Activated CD4-positive, CD25-positive, alpha-beta regulatory T cell treated with anti-CD3 and anti-CD28 coated beads, Interleukin-2, amount 50 U/mL, for 72 hours (primary cell): Measurements from ENCODE around the gene CELF2.

Experiments
- DNase-seq: peaks from one replicate; pipeline ENCODE4 v3.0.0; 2021

The CELF2 gene

GRCh38 chr10:11284291-11285085 is 266.8 kb downstream of the CELF2 start:
- no peak for DNase-seq

DNA sequence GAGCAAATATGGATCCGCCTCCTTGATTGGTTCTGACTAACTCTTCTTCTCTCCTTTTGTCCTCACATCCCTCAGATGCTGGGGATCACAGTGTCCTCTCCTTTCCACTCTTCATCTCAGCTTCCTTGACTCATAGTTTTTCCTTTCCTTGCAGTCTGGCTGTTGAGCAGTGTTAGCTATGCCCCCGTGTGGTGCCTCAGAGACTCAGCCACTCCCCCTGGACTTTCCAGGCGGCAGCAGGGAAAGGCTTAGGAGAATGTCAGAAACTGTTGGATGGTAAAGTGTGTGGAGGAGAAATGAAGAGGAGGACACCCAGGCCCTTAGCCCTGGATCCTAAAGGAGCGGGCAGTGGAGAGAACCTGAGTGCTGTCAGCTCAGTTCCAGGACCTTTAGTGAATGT is 267.5 kb downstream of the CELF2 start:
- no peak for DNase-seq

DNA sequence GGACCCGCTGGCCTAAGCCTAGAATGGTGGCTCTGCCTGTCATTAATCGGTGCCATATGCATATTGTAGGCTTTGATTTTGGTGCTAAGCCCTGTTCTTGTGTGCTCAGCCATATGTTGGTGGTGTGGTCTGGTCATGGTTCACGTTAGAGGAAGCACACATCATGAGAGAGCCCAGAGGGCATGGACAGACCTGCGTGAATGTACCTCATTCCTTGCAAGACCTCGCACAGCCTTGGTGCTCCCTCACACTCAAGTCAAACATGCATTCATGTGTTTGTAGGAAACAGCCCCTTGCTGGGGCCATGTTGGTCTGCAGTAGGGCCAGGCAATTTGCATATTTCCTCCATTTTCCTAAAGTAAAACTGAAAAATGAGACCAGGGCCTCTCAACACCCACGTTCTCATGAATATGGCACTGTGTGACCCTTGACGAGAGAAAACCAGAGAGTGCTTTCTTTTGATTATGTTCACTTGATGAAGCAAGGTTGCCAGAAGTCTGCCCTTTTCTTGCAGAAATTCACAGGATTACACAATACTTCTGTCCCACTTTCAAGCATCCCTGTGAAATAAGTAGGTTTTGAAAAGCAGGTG is 268.7 kb downstream of the CELF2 start:
- no peak for DNase-seq

GRCh38 chr10:11288302-11288701 is 270.6 kb downstream of the CELF2 start:
- no peak for DNase-seq

DNA sequence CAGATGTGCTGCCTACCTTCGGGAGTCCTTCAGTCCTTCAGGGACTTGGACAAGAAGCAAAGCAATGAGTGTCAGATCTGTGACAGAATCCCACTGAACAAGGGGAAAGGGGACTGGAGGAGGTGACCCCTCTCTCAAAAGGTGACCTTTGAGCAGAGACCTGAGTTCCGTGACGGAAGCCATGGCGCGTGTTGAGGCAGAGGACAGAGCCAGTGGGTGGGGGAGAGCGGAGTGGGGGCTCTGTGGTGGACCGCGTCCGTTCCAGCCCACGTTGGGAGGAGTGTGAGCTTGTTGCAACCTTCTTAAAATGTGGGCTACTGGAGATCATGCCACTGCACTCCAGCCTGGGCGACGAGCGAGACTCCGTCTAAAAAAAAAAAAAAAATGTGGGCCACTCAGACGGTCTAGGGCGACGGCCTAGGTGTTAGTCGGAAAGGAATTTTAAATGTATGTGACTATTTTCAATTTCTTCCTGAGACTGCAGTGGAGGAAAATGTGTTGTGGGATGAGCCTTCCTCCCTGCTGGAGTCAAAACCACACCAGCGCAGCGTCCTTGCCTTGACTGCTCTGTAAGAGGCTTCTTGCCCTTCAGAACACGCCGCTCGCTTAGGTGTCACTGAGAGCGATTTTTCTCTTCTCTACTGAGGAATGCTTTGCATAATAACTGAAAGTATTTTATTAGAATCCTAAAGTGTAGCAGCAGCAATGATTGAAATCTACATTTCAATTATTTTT is 272.7 kb downstream of the CELF2 start:
- no peak for DNase-seq

DNA sequence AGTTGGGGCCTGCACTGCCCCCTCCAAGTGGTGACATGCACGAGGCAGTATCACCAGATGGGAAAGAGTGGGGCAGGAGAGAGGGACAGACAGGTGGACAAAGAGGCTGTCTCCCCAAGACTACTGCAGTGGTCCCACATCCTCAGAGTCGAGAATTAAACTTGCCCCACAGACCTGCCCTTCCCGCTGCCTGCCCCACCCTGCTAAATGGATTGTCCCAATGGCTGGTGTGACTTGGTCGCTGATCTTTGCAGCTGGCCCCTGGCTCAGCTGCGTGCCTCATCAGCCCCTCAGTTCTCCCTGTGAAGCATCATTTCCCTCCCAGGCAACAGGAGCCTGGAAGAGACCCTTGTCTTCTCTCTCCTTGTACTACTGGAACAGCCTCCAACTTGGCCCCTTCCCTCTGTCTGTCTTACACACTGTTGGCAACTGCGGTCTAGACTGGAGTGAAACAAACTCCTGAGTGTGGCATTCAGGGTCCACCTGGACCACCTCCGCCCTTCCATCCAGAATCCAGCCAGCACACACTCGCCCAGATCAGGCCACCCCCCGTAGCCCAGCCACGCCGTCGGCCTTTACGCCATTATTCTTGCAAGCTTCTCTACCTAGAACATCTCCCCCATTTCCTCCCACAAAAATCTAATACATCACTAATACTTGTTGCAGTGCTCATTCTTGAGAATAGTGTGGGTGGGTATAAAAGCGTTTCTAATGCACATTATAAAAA is 275.1 kb downstream of the CELF2 start:
- no peak for DNase-seq

GRCh38 chr10:11293332-11293731 is 275.7 kb downstream of the CELF2 start:
- no peak for DNase-seq

GRCh38 chr10:11294831-11295450 is 277.3 kb downstream of the CELF2 start:
- DNase-seq: no peak

DNA sequence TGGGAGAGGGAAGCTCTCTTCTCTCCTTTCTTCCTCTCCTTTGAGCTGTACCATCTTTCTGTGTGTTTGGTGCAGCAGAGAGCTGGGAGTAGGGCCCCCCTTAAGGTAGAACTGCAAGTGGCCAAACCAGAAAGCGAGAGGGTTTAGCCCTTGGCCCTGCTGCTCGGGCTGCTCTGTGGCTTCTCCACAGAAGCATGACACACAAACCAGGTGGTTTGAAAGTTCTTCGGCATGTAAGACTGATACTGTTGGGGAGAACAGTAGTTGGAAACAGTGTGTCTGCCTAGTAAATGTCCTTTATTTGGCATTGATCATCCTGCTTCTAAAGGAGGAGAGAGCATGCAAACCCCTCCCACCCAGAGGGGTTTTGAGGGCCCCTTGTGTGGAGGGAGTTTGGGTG is 277.8 kb downstream of the CELF2 start:
- DNase-seq: no peak

GRCh38 chr10:11297136-11297535 is 279.5 kb downstream of the CELF2 start:
- DNase-seq: no peak

- DNase-seq: no peak
Measured at GRCh38 chr10:11298116-11298515, 280.4 kb downstream of the CELF2 start.

- no peak for DNase-seq
Measured at GRCh38 chr10:11299125-11299524, 281.5 kb downstream of the CELF2 start.

DNA sequence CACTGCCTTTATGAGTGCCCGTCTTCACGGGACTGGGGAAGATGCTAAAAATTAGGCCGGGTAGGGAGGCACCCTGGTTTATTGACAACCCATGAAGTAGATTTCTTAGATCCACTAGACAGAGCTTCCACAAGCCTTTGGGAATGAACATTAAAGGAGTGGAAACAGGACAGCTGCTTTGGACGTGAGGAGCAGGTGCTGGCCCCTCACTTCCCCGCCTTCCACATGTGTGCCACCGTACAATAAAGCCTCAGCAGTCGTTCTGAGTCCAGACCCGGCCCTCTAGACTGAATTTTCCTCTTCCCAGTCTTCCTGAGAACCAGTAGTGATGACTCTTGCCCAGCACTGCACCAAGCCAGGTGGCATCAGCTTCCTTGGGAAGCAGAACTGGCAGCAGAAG is 282.4 kb downstream of the CELF2 start:
- no peak for DNase-seq

GRCh38 chr10:11300563-11300962 is 282.9 kb downstream of the CELF2 start:
- no peak for DNase-seq

DNA sequence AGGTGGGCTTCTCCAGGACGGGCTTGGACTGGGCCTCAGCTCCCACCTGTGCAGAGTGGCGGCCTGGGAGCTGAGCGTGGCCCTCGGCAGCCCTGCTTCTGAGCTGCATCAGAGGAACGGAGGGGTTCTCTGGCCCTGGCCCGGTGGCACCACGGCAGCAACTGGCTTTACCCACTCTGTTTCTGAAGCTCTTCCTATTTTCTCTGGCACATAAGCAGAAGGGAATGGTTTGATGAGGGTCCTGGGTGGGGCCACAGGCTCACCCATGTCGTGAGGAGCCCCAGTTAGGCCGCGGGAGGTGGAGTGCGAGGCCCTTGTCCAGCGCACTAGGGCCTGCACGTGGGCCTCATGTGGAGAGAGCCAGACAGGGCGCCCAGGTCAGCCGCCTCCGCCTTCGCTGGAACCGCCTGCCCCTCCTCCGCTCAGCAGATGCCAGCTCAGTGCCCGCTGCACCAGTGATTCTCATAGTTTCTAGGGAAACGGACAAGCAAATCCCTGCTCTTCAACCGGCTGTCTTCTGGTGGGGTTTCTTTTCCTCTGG is 284.0 kb downstream of the CELF2 start:
- DNase-seq: no peak

- no peak for DNase-seq
Measured at GRCh38 chr10:11302181-11302580, 284.5 kb downstream of the CELF2 start.

DNA sequence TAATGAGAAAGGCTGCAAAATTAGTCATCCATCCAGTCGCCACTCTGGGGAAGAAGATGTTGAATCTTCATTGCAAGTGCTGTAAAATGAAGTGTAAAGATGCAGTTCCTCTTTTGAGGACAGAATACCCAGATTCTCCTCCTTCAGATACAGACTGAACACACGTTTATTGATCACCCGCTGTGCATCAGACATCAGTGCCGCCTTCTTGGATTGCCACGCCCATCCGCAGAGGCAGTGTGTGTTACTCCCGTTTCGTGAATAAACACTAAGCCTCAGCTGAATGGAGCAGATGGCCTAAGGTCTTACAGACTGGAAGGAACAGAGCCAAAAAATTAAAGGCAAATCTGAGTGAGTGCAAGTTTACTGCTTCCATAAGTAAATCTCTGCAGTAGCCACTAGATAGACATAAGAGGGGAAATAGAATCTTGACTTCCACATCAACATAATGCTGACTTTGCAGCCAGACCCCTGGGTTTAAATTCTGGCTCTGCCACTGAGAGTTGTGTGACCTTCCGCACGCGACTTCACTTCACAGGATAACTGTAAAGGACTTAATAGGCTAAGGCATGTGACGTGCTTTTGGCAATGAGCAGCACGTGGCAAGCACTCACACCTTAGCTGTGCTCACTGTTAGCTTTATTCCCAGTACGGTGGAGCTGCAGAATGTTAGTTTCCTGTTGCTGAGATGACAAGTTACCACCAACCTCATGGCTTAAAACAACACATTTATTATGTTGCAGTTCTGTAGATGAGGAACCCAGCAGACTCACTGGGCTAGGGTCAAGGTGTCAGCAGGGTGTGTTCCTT is 285.9 kb downstream of the CELF2 start:
- DNase-seq: no peak

DNA sequence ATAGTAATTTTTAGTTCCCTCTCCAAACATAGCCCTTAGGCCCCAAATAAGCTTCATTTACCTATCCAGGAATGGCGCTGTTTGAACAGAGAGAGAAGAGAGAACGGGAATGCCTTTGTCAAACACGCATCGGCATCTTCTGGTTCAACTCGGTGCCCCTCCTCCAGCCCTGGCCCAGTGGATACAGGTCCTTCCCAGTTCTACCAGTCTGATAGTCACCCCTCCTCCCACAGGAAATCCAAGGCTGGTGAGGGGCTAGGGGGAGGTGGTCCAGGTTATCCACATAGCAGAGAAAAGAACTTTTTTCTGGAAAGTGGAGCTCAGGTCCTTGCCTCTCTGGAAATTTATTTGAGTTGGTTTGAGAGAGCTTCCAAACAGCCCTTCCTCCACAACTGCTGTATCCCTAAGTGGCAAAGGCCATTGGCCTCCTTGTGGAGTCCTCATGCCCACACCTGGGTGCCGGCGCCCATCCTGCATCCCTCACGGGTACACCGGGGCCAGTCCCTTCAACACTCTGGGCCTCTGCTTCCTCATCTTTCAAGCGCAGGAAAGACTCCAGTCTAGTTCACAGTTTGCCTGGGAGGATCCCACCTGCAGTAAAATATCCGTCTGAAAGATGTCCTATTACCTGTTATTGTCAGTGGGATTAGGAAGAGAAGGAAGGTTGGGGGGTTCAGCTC is 287.4 kb downstream of the CELF2 start:
- no peak for DNase-seq

DNA sequence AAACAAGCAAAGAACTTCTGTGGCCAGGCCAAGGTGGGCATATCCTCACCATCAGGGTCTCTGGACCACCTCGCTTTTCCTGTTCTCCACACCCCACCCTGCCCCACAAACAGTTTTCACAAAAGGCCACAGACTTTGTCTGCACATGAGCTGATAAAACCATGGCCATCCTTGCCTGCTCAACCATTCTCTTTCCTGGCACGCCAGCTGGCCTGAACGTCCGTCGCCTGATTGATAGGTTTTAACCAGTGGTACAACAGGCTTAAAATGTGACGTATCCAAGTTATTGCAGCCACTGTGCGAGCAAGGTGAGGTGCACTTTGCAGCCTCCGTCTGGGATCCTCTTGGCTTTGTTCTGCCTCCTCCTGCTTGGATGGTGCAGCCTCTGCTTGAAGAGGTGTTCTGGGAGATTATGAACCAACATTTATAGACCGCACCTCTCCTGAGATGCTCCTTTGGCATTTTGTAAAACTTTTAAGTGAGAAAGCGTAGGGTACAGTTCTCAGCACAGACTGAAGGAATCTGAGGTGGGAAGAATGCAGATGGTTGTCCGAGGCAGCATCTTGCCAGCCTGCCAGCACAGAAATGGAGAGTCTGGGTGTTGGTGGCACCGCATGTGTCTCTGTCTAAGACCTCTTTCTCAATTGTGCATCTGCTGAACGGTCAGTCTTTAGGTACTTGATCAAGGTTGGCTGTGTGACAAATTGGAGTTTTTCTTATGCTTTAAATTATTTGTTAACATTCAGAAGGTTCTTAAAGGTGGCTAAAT is 288.3 kb downstream of the CELF2 start:
- no peak for DNase-seq

DNA sequence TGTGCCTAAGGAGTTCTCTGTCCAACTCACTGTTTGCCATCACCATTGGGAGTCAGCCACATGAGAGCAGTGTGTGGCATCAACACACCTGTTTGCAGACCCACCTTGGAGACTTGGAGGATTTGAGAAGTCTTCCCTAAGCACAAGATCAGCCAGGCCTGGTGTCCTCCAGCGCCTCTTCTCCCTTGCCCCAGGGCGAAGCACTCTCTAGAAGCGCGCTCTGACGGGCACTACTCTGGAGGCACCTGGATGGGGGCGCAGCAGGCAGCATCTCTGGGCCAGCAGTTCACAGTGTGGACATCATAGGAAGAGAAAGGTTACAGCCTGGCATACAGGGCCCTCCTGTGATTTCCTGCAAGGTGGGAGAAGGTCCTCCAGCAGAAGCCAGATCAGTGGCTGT is 289.3 kb downstream of the CELF2 start:
- DNase-seq: no peak
